Activated CD8-positive, alpha-beta memory T cell treated with anti-CD3 and anti-CD28 coated beads, Interleukin-2, amount 50 U/mL, for 48 hours (primary cell): ENCODE results near the gene CDX1.
"Not testable (repeated sequence)": the region's sequence is repeated elsewhere in the genome, so short reads cannot be mapped to it uniquely, and the experiment has no call there.

ENCODE experiments used
- DNase-seq: peaks from one replicate; pipeline ENCODE4 v3.0.0-alpha.2; 2020

The CDX1 gene

DNA sequence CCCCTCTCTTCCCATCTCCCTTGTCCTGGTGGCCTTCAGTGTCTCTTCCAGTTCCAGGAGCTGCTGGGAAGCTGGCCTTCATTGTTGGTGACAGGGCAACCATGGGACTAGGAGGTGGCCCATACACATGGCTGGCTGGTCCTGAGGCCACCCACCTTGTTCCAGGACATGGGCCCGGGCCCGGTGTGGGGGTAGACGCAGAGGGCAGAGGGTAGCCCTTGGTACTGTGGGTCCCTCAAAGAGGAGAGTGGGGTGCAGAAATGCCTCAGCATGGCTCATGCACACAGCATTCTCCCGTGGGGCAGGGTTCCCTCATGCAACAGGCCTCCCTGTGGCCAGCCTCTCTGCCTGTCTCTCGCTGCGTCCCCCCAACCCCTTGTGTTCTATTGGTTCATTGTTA lies 44.1 kb downstream of the CDX1 start:
- DNase-seq, result no peak

DNA sequence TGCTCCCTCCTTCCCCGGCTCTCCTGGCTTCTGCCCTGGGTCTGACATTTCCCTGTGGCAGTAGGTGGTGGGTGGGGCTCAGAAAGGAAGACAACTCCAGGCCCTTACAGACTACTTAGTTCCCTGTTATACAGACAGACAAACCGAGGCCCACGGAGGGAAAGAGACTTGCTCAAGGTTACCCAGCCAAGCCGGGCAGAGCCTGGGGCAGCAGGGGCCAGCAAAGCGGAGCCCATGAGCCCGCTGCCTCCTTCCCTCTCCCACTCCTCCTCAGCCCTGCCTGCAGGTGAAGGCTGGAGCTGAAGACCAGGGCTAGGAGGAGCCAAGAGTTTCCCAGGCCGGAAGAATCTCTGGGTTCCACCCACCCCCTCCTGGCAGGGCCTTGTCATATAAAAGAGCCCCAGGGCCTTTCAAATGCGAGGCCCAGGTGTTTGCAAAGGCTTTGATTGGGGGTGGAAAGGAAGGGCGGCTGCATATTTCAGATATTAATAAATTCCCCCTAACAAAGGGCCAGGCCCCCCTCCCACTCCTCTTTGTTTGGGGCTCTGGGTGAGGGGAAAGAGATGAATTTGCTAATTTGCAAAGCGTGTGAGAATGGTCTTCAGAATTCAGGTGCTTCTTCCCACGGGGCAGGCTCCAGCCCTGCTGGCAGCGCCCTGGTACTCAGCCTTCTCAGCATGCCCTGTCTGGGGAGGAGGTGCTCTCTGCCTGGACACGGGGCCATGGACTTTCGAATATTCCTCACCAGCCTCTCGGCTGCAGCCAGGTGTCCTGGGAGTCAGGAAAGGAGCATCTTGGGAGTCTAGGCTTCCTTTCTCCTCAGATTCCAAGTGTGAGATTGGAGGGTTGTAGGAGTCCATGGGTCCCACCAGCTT lies 44.8 kb downstream of the CDX1 start:
- DNase-seq, result no peak

GRCh38 chr5:150213530-150213929 lies 47.0 kb downstream of the CDX1 start:
- no peak for DNase-seq

DNA sequence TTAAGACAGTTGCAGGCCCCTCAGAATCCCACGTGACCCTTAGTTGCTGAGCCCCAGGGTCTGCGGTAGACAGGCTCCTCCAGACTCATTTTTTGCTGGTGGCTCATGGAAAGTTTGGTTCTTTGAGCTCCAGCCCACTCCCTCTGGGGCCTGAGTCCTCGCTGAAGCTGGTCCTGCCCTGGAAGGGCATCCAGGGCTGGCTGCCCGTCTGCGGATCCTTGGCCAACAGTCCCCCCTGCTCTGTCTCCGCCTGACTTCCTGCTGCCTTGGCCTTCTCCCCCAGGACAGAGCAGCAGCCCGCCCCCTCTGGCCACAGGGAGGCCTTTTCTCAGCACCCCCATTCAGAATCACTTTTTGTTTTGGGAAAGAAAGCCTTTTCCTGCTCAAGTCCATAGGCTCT lies 47.7 kb downstream of the CDX1 start:
- no peak for DNase-seq

GRCh38 chr5:150215979-150216944 lies 49.7 kb downstream of the CDX1 start:
- DNase-seq, result no peak

DNA sequence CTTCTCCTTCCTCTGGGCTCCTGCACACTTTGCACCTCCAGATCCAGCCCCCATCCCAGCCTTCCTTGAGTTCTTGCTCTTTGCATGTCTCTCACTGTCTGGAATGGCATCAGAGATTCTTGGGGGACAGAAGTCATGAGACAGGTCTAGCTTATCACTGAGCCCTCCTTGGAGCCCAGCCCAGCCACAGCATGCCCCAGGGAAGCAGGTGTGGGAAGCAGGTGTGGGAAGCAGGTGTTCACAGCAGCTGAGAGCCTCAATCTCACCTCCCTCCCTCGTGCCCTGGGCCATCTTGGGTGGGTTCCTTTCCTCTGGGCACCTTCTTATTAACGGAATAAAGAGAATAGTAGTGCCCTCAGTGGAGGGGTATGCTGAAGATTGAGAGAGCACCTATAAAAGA lies 50.5 kb downstream of the CDX1 start:
- DNase-seq, result no peak

DNA sequence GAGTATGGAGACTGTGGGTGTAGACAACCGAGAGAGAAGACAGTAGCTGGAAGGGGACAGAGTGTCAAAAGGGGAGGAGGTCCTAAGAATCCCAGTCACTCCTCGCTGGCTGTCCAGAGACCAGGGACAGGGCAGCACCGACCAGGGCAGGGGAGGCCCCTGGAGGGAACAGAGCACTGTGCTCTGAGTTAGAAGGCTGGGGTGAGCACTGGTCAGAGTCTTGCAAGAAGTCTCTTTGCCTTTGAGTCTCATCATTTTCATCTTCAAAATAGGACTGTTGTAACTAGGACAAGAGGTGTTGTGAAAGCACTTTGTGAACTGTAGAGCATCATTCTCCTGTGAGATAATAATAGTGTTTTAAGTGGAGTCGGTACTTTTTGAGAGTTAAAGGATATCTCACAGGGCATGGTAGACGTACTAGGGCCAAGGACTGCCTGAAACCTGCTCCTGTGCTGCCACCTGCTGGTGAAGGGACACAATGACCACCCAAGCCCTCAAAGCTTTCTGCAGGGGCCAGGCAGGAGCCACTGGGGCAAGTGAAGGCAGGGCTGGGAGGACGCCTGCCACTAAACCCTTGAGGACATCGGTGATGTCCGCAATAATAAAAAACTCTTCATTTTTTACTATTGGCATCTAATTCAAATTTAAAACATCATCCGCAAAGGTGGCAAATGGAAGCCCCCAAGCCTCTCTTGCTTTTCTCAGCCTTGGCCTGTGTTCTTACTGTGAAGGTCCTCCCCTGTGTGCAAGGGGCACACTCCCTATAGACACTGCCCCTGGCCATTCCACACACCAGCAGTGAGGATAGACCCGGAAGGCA lies 51.5 kb downstream of the CDX1 start:
- DNase-seq, result peak; percentile 93

DNA sequence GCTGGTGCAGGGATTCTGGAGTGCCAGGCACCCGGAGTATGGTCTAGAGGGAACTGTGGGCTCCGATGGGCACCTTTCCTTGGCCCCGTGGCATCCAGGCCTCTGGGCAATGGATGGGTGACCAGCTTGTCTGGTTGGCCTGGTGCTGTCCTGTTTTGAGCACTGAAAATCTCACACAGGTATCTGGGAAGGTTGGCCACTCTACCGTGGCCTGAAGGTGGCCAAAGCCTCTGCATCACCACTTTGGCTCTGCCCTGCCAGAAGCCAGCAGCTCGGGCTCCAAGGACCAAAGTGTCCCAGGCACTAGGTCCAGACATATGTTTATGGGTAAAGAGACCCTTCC lies 52.1 kb downstream of the CDX1 start:
- DNase-seq, result no peak

GRCh38 chr5:150219142-150219541 lies 52.6 kb downstream of the CDX1 start:
- no peak for DNase-seq

DNA sequence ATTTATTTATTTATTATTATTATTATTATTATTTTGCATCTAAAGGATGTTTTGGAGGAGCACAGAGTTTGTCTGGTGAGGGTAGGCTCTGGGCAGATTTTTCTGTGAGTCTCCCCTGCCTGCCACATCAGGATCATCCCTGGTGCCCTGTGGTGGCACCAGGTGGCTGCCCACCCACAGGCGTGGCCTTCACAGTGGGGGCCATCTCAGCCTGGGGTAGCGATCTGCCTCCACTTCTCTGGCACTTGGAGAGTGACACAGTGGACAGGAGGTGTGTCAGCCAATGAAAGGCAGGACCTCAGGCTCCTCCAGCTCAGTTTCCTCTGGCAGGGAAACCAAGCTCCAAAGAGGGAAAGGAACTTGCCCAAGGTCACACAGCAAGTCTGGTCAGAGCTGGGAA lies 53.3 kb downstream of the CDX1 start:
- DNase-seq, result no peak

- DNase-seq, result no peak
Measured at GRCh38 chr5:150221471-150221870, 54.9 kb downstream of the CDX1 start.

DNA sequence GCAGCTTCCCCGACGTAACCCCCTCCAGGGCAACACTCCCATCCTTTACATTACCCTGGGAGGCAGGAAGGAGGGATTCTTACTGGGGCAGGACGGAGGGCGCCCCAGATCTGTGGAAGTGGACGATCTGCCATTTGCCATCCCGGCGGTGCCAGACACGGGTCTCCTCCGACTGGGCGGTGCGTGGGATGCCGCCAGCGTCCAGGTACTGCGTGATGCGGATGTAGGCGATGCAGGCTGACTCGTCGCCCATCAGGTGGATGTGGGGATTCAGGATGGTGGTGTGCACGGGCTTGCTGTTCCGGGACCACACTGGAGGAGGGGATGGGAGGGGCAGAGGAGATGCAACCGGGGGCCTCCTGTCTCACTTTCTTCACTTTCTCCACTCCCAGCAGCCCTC lies 56.3 kb downstream of the CDX1 start:
- no peak for DNase-seq

DNA sequence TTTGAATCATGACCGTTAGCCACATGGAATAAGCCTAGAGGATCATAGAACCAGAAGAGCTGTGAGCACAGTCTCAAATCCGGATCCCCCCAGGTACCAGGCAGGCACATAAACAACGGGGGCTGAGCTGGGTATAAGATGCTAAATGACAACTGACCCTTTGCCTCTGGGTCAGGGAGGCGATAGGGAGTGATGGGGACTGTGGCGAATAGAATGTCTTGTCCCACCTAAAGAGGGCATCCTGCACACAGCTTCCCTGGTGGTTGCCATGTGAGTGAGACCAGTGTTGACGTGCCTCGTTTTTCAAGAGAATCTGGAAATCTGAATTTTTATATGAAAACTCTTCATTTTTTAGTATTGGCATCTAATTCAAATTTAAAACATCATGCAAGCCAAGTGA lies 56.9 kb downstream of the CDX1 start:
- no peak for DNase-seq

DNA sequence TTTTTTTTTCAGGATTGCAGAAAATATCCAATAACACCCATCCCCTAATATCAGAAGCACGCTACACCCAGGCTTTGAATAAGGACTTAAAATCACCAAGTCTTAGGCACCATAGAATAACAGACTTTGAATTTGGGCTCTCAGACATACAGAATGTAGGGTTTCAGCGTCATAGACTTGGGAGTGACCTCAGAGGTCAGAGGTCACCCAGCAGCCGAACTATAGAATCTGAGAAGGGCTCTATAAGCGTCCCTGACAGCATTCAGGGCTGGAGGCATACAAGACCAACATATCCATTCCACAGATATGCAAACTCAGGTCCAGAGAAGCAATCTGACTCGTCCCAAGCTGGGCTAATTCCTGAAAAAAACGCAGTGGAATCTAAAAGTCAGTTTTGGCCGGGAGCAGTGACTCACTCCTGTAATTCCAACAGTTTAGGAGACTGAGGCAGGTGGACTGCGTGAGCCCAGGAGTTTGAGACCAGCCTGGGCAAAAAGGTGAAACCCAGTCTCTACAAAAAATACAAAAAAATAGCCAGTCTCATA lies 58.0 kb downstream of the CDX1 start:
- DNase-seq, result no peak

DNA sequence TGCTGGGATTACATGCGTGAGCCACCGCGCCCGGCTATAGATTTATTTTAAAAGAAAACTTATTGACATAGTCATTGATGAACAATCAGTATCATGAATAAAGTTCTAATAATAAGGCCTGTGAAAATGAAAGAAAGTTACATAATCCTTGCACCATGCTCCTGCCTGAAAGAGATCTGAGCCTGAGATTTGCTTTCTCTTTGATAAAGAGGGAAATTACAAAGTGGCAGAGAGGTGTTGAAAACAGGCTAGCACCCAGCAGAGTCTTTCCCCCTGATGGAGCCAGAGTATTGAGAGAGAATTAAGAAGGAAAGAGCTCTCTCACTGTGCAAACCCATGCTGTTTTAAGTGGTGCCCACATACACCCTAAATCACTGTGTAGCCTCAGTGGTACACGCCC lies 60.5 kb downstream of the CDX1 start:
- no peak for DNase-seq

- DNase-seq, result no peak
Measured at GRCh38 chr5:150227606-150228273, 61.2 kb downstream of the CDX1 start.

DNA sequence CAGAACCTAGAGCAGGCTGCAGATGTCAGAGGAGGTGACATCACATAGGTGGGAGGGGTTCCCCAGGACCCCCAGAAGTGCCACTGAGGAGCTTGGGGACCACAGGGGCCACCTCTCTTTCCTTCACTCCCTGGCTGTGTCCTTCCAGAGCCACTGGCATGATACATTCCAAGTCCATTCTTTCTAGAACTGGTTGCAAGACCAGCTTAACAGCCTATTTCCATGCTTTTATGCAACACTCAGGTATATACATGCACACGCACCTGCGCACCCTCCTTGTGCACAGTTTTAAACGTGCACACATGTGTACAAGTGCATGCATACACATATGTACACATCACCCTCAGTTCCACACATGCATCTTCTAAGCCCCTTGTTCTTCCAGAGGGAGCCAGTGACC lies 63.0 kb downstream of the CDX1 start:
- DNase-seq, result no peak

DNA sequence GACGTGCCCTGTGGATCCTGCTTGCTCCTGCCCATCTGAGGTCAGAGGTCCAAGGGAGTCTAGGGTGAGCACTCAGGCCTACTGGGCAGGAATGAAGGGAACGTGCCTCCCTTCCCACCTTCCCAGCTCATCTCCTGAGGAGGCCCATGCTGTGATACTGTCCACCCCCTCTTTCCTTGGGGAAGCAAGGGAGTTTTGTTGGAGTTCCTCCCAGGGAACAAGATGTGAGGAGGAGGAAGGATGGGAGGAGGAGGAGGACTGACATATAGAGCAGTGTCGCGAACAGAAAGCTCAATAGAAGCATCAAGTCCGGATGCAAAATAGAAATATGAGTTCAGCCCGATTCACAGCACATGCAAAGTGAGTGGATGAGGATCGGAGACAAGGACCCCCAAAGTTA lies 64.3 kb downstream of the CDX1 start:
- no peak for DNase-seq

DNA sequence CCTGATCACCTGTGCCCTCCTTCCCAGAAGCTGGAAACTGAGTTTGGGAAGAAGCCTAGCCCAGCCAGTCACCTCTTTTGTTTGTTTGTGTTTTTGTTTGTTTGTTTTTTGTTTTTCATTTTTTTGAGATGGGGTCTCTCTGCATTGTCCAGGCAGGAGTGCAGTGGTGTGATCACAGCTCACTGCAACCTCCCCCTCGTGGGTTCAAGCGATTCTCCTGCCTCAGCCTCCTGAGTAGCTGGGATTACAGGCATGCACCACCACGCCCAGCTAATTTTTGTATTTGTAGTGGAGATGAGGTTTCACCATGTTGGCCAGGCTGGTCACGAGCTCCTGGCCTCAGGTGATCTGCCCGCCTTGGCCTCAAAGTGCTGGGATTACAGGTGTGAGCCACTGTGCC lies 67.1 kb downstream of the CDX1 start:
- not testable (repeated sequence) for DNase-seq
